Large intestine (tissue), 3 donors: ENCODE data around the gene DPPA4. TPM values are rescaled to one million over a fixed set of nuclear protein-coding genes. Genes with fewer than 3 reads are reported as not detected.
"Not testable (repeated sequence)": the region's sequence is repeated elsewhere in the genome, so short reads cannot be mapped to it uniquely, and the experiment has no call there.

Source experiments
- DNase-seq, 2 donors: peaks; one replicate each; pipeline versions ENCODE4 v3.0.0 to v3.0.0-alpha.2; 2013
- H3K27ac ChIP-seq: one replicate; pipeline ENCODE4 v1.5.1; 2013; ENCODE audit warnings: low read length
- H3K27me3 ChIP-seq: 2 replicates; pipeline ENCODE4 v1.6.1; 2013; ENCODE audit warnings: low read length; ENCODE audit not compliant: control insufficient read depth, insufficient read depth
- H3K36me3 ChIP-seq: 2 replicates; pipeline ENCODE4 v1.6.1; 2013; ENCODE audit warnings: low read length; ENCODE audit not compliant: control insufficient read depth, insufficient read depth
- H3K4me1 ChIP-seq: one replicate; pipeline ENCODE4 v1.6.1; 2013; ENCODE audit warnings: low read length; ENCODE audit not compliant: control insufficient read depth, insufficient read depth
- H3K4me3 ChIP-seq: one replicate; pipeline ENCODE4 v1.5.1; 2013; ENCODE audit warnings: low read length
- H3K9me3 ChIP-seq: one replicate; pipeline ENCODE4 v1.6.1; 2013; ENCODE audit warnings: mild to moderate bottlenecking, low read depth, low read length, moderate library complexity; ENCODE audit not compliant: control insufficient read depth
- WGBS: methylation state at CpG from one replicate; pipeline ENCODE4 v1.1.5; 2013; ENCODE audit warnings: low lambda C conversion rate; ENCODE audit not compliant: insufficient coverage; 5-methylcytosine and 5-hydroxymethylcytosine counted together
- polyA plus RNA-seq: library from polyadenylated mRNA; unstranded; fragments of 120-200 nt; gene quantifications from one replicate; pipeline ENCODE4 v1.2.1, GENCODE V29; 2013

DPPA4 gene
- polyA plus RNA-seq, 1 donor: 1.3 TPM

DNA sequence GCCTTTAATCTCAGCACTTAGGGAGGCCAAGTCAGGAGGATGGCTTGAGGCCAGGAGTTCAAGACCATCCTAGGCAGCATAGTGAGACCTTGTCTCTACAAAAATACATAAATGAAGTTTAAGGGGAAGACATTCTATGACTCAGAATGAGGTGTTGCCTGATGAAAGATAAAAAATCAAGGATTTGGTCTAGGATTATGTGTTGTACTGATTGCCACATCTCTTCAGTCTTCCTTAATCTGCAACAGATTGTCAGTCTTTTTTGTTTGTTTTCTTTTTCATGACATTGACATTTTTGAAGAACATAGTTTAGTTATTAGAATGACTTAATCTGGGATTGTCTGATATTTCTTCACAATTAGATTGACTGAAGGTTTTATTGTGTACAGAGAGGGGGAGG, 26.3 kb upstream of the DPPA4 start:
- H3K27ac ChIP-seq: no peak overlapping the region
- H3K4me3 ChIP-seq: no peak overlapping the region
- no peaks in the 10 kb centered on the region for H3K4me1 ChIP-seq
- no peak for DNase-seq
- H3K27me3 ChIP-seq: no peaks in the 10 kb centered on the region
- no peaks in the 10 kb centered on the region for H3K36me3 ChIP-seq
- H3K9me3 ChIP-seq: no peaks in the 10 kb centered on the region

DNA sequence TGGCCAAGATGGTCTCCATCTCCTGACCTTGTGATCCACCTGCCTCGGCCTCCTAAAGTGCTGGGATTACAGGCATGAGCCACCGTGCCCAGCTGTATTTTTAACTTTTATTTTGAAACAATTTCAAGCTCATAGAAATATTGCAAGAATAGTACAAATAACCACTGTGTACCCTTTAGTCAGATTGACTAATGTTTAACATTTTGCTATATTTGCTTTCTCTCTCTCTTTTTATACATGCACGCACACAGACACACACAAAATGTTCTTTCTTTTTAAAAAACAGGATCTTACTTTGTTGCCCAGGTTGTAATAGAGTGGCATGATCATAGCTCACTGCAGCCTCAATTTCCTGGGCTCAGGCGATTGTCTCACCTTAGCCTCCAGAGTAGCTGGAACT, 25.5 kb upstream of the DPPA4 start:
- Histone ChIP-seq H3K4me1 (no peaks in the 10 kb centered on the region), H3K27me3 (no peaks in the 10 kb centered on the region), H3K36me3 (no peaks in the 10 kb centered on the region), H3K4me3 (no peak overlapping the region), H3K27ac (no peak overlapping the region), H3K9me3 (no peaks in the 10 kb centered on the region)
- DNase-seq: no peak
- 100% methylated on average over 1 of the region's 4 CpGs for WGBS

DNA sequence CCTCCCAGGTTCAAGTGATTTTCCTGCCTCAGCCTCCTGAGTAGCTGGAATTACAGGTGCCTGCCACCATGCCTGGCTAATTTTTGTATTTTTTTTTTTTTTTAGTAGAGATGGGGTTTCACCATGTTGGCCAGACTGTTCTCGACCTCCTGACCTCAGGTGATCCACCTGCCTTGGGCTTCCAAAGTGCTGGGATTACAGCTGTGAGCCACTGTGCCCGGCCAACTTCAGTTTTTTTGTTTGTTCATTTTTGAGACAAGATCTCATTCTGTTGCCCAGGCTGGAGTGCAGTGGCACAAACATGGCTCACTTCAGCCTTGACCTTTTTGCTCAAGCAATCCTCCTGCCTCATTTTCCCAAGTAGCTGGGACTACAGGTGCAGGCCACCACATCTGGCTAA, 21.5 kb upstream of the DPPA4 start:
- WGBS: no CpG with 5 or more reads among the region's 2 CpGs
- not testable (repeated sequence) for DNase-seq, H3K4me3 ChIP-seq, H3K27me3 ChIP-seq, H3K9me3 ChIP-seq, H3K36me3 ChIP-seq, H3K27ac ChIP-seq, H3K4me1 ChIP-seq

GRCh38 chr3:109356442-109357155, 19.3 kb upstream of the DPPA4 start:
- Histone ChIP-seq H3K27ac (no peak overlapping the region), H3K36me3 (no peaks in the 10 kb centered on the region), H3K4me3 (no peak overlapping the region), H3K27me3 (no peaks in the 10 kb centered on the region), H3K4me1 (no peaks in the 10 kb centered on the region), H3K9me3 (no peaks in the 10 kb centered on the region)
- no peak for DNase-seq
- WGBS: 100% methylated on average over 1 of the region's 3 CpGs

DNA sequence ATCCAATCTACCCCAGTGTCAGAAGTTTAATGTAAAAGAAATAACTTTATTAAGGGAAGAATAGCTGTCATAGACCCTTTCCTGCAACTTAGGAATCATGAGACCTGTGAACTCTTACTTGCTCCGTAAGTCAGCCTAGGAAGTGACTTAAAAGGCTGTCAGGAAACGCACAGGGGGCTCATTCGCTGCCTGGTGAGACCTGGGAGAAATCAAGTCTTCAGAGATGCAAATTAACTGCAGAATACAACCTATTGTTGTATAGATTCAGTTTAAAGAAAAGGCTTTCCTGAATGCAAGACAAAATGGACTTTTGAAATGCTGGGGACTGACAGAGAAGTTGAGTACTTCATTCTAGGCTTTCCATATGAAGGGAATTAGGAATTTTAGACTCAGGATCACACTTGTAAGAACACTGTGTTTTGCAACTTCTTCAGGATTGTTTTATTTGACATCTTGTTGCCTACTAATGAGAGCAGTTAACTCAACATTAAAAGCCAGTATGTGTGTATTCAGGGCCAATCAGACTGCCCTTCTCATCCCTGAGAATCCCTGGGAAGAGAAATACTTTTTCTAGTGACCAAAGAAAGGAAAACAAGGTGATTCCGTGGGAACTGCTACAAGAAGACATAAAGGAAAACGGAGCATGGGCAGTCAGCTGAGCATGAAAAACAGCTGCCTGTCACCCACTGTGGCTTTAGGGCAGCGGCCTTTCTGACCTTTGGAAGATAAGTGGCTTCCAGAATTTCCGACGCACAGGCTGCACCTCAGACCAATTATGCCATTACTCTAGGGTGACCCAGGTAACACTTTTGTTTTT, 18.5 kb upstream of the DPPA4 start:
- Histone ChIP-seq H3K4me1 (no peaks in the 10 kb centered on the region), H3K4me3 (no peak overlapping the region), H3K27me3 (no peaks in the 10 kb centered on the region), H3K27ac (no peak overlapping the region), H3K9me3 (no peaks in the 10 kb centered on the region), H3K36me3 (no peaks in the 10 kb centered on the region)
- DNase-seq: no peak
- WGBS: no CpG with 5 or more reads among the region's 8 CpGs

- H3K27me3 ChIP-seq: no peaks in the 10 kb centered on the region
- DNase-seq: no peak
- H3K4me3 ChIP-seq: no peak overlapping the region
- no peaks in the 10 kb centered on the region for H3K36me3 ChIP-seq
- WGBS: 67% methylated on average over 1 of the region's 2 CpGs
- no peaks in the 10 kb centered on the region for H3K4me1 ChIP-seq
- H3K9me3 ChIP-seq: peaks cover 2% of the 10 kb centered on the region
- H3K27ac ChIP-seq: no peak overlapping the region
Measured at GRCh38 chr3:109353057-109353456, 15.7 kb upstream of the DPPA4 start.

DNA sequence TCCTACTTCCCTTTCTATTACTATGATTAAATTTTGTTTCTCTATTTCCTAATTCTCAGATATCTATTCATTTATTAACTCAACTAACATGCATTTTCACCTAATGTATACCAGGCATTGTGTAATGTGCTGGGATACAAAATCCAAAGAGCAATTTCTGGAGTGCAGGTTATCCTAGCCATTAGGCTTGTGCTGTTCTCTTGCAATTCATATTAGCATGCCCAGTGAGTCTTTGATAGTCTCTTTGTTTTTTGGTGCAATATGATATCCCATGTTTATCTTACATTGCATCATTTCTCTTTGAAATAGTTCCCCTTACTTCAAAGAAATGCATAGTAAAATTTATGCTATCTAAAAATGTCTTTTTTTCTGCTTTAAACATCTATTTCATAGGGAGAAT, 13.9 kb upstream of the DPPA4 start:
- Histone ChIP-seq H3K27ac (no peak overlapping the region), H3K36me3 (no peaks in the 10 kb centered on the region), H3K4me1 (no peaks in the 10 kb centered on the region), H3K27me3 (no peaks in the 10 kb centered on the region), H3K4me3 (no peak overlapping the region), H3K9me3 (peaks cover 2% of the 10 kb centered on the region)
- no peak for DNase-seq

- 92% methylated on average over 2 of the region's 3 CpGs for WGBS
- Histone ChIP-seq H3K4me1 (no peaks in the 10 kb centered on the region), H3K27ac (no peak overlapping the region), H3K9me3 (peaks cover 2% of the 10 kb centered on the region), H3K36me3 (no peaks in the 10 kb centered on the region), H3K4me3 (no peak overlapping the region), H3K27me3 (no peaks in the 10 kb centered on the region)
- no peak for DNase-seq
Measured at GRCh38 chr3:109346770-109347295, 9.5 kb upstream of the DPPA4 start.

- Histone ChIP-seq H3K27ac (no peak overlapping the region), H3K36me3 (no peaks in the 10 kb centered on the region), H3K4me1 (no peaks in the 10 kb centered on the region), H3K27me3 (no peaks in the 10 kb centered on the region), H3K9me3 (peaks cover 2% of the 10 kb centered on the region), H3K4me3 (no peak overlapping the region)
- WGBS: 50% methylated on average over 3 of the region's 4 CpGs
- no peak for DNase-seq
Measured at GRCh38 chr3:109346099-109346498, 8.8 kb upstream of the DPPA4 start.

DNA sequence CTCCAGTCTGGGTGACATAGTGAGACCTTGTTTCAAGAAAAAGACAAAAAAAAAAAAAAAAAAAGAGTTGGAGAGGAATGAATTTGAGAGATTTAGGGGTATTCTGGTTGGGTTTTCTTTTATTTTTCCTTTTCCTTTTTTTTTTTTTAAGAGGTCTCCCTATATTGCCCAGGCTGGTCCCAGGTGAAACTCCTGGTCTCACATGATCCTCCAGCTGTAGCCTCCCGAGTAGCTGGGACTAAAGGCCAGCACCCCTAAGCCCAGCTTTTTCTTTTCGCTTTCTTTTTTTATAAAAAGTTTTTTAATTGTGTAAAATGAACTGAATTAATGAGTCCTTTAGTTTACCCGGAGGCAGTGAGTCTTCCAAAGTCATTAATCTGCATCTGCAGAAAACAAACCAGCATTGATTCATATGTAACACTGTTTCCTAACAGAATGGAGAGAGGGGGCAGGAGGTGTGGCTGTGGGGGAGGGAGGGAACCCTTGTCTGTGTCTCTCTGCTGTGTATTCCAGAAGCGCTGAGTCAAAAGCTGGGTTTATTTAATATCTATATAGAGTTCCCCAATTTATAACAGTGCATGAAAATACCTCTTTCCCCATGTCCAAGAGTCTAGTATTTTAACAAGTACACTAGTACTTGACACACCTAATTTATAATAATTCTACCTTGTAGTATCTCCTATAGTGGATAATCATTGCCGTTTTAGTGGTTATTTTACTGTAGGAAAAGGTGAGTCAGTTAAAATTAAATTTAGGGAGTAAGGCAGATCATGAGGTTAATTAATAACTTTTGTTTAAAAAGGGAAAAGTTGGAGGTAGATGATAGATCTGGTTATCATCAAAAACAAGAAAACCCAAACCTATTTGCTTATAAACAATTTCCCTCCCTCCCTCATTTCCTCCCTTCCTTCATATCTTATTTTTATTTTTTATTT, 2.6 kb upstream of the DPPA4 start:
- no peak for DNase-seq

More for the DNA sequence above, 2.6 kb upstream of the DPPA4 start:
- WGBS: 30% methylated on average over 2 of the region's 5 CpGs
- H3K27ac ChIP-seq: no peak overlapping the region
- H3K36me3 ChIP-seq: no peaks in the 10 kb centered on the region
- peaks cover 7% of the 10 kb centered on the region for H3K27me3 ChIP-seq
- no peaks in the 10 kb centered on the region for H3K4me1 ChIP-seq
- H3K9me3 ChIP-seq: no peaks in the 10 kb centered on the region
- no peak overlapping the region for H3K4me3 ChIP-seq
